ENCODE results near the gene OPN5.

OPN5 gene

GRCh38 chr6:47809873-47810272 lies 28.0 kb downstream of the OPN5 start:
- TF ChIP-seq CTCF (IDR thresholded peaks at IDR 0.05; ENCODE audit: low read depth, low read length): no peak
- DNase-seq (ENCODE audit: extremely low read depth, low read depth): no peak

- no peak for TF ChIP-seq CTCF (IDR thresholded peaks at IDR 0.05; ENCODE audit: low read depth, low read length)
- no peak for DNase-seq (ENCODE audit: extremely low read depth, low read depth)
These were observed 29.1 kb downstream of the OPN5 start for GRCh38 chr6:47810885-47811284.

- no peak for DNase-seq (ENCODE audit: extremely low read depth, low read depth)
- no peak for TF ChIP-seq CTCF (IDR thresholded peaks at IDR 0.05; ENCODE audit: low read depth, low read length)
These were observed 29.6 kb downstream of the OPN5 start for GRCh38 chr6:47811443-47811842.

- no peak for DNase-seq (ENCODE audit: extremely low read depth, low read depth)
- TF ChIP-seq CTCF (IDR thresholded peaks at IDR 0.05; ENCODE audit: low read depth, low read length): no peak
These were observed 35.9 kb downstream of the OPN5 start for GRCh38 chr6:47817749-47818148.

GRCh38 chr6:47819461-47819860 lies 37.6 kb downstream of the OPN5 start:
- no peak for DNase-seq (ENCODE audit: extremely low read depth, low read depth)

GRCh38 chr6:47822856-47823554 lies 41.2 kb downstream of the OPN5 start:
- no peak for TF ChIP-seq CTCF (IDR thresholded peaks at IDR 0.05; ENCODE audit: low read depth, low read length)
- DNase-seq (ENCODE audit: extremely low read depth, low read depth): no peak

More at GRCh38 chr6:47819461-47819860, 37.6 kb downstream of the OPN5 start:
- TF ChIP-seq CTCF (IDR thresholded peaks at IDR 0.05; ENCODE audit: low read depth, low read length): no peak

- no peak for DNase-seq (ENCODE audit: extremely low read depth, low read depth)
- TF ChIP-seq CTCF (IDR thresholded peaks at IDR 0.05; ENCODE audit: low read depth, low read length): no peak
These were observed 50.7 kb downstream of the OPN5 start for GRCh38 chr6:47832386-47833100.
